ENCODE measurements around the gene FLCN.

- TF ChIP-seq GATA2 (IDR thresholded peaks at IDR 0.05; ENCODE audit: low read depth, low read length) (no peak), GATA3 (IDR thresholded peaks at IDR 0.05; ENCODE audit: low read depth, low read length) (no peak)
Measured at GRCh38 chr17:17198281-17198680, 38.7 kb downstream of the FLCN start.
